Neural progenitor cell (in vitro differentiated cells): Measurements from ENCODE around the gene FAM117B.

Experiments used
- EZH2 ChIP-seq: fragments of 200-600 bp; sonication (generic); IDR thresholded peaks from 2 replicates; pipeline ENCODE4 v1.6.1; 2017; ENCODE audit warnings: antibody characterized with exemption, mild to moderate bottlenecking, moderate library complexity
- EZH2phosphoT487 ChIP-seq: fragments of 200-600 bp; sonication (generic); IDR thresholded peaks from 2 replicates; pipeline ENCODE4 v1.6.1; 2017; ENCODE audit warnings: antibody characterized with exemption
- TF ChIP-seq, protein P1 (sequence below): fragments of 200-600 bp; sonication (generic); IDR thresholded peaks from 2 replicates; pipeline ENCODE4 v1.5.1; 2017; ENCODE audit warnings: antibody characterized with exemption, mild to moderate bottlenecking

DNA sequence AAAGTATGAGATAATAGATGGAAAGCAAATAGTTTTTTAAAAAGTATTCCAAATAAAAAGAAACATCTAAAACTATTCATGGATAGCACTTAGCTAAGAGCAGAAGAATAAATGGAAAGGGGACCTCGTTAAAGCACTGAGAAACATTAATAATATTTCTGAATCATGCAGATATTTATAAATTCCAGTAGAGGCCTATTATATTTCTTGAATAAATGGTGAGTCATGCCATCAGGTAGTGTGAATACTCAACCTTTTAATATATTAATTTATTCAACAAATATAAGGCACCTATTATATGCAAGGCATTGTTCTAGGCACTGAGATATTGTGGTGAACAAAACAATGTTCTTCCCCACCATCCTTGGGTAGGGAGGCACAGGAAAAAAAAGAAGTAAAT, 183.0 kb downstream of the FAM117B start:
- TF ChIP-seq, protein P1, sequence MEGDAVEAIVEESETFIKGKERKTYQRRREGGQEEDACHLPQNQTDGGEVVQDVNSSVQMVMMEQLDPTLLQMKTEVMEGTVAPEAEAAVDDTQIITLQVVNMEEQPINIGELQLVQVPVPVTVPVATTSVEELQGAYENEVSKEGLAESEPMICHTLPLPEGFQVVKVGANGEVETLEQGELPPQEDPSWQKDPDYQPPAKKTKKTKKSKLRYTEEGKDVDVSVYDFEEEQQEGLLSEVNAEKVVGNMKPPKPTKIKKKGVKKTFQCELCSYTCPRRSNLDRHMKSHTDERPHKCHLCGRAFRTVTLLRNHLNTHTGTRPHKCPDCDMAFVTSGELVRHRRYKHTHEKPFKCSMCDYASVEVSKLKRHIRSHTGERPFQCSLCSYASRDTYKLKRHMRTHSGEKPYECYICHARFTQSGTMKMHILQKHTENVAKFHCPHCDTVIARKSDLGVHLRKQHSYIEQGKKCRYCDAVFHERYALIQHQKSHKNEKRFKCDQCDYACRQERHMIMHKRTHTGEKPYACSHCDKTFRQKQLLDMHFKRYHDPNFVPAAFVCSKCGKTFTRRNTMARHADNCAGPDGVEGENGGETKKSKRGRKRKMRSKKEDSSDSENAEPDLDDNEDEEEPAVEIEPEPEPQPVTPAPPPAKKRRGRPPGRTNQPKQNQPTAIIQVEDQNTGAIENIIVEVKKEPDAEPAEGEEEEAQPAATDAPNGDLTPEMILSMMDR, result no peak
- no peak for TF ChIP-seq EZH2
- no peak for TF ChIP-seq EZH2phosphoT487
